Nephron (organoid): ENCODE measurements around the gene BRWD1.

ENCODE experiments used
- H3K27ac Mint-ChIP-seq, 3 experiments: 2 replicates each; pipeline ENCODE4 v1.8.0; 2020; ENCODE audit warnings: mixed read lengths in 3 of 3, mild to moderate bottlenecking in 2 of 3, moderate library complexity in 1 of 3
- H3K27me3 Mint-ChIP-seq: 2 replicates; pipeline ENCODE4 v1.8.0; 2021; ENCODE audit warnings: low read depth, mild to moderate bottlenecking, moderate library complexity, mixed read lengths
- H3K36me3 Mint-ChIP-seq: 2 replicates; pipeline ENCODE4 v1.8.0; 2020; ENCODE audit warnings: low read depth, mixed read lengths
- H3K4me1 Mint-ChIP-seq: 2 replicates; pipeline ENCODE4 v1.8.0; 2020; ENCODE audit warnings: mixed read lengths
- H3K4me3 Mint-ChIP-seq, 3 experiments: 2 replicates each; pipeline ENCODE4 v1.8.0; 2020; ENCODE audit warnings: mild to moderate bottlenecking in 3 of 3, mixed read lengths in 3 of 3, moderate library complexity in 2 of 3
- H3K9me3 Mint-ChIP-seq: 2 replicates; pipeline ENCODE4 v1.8.0; 2020; ENCODE audit warnings: mixed read lengths
- CTCF ChIP-seq, 3 experiments: fragments of 200-600 bp; sonication (generic); IDR thresholded peaks; one replicate each; pipeline ENCODE4 v1.5.0; 2021; ENCODE audit warnings: antibody characterized with exemption in 3 of 3; ENCODE audit not compliant: unreplicated experiment in 3 of 3

Gene BRWD1

GRCh38 chr21:39150316-39150715 lies 163.1 kb downstream of the BRWD1 start:
- Mint-ChIP-seq H3K27me3 (peaks cover under 1% of the 10 kb centered on the region), H3K36me3 (no peaks in the 10 kb centered on the region), H3K27ac (no peak overlapping the region), H3K4me3 (no peak overlapping the region), H3K9me3 (peaks cover 12% of the 10 kb centered on the region), H3K4me1 (peaks cover 18% of the 10 kb centered on the region)
- TF ChIP-seq CTCF (IDR thresholded peaks at IDR 0.05; ENCODE audit: unreplicated experiment in 3 of 3), result no peak

- Mint-ChIP-seq H3K36me3 (no peaks in the 10 kb centered on the region), H3K4me1 (peaks cover 18% of the 10 kb centered on the region), H3K27me3 (no peaks in the 10 kb centered on the region), H3K27ac (no peak overlapping the region), H3K4me3 (no peak overlapping the region), H3K9me3 (peaks cover 16% of the 10 kb centered on the region)
- no peak for TF ChIP-seq CTCF (IDR thresholded peaks at IDR 0.05; ENCODE audit: unreplicated experiment in 3 of 3)
Observed at GRCh38 chr21:39149882-39150281, 163.6 kb downstream of the BRWD1 start.

GRCh38 chr21:39148975-39149374 lies 164.5 kb downstream of the BRWD1 start:
- no peak for TF ChIP-seq CTCF (IDR thresholded peaks at IDR 0.05; ENCODE audit: unreplicated experiment in 3 of 3)
- no peak overlapping the region for H3K27ac Mint-ChIP-seq
- H3K27me3 Mint-ChIP-seq, result no peaks in the 10 kb centered on the region
- peaks cover 12% of the 10 kb centered on the region for H3K4me1 Mint-ChIP-seq
- H3K36me3 Mint-ChIP-seq, result no peaks in the 10 kb centered on the region
- no peak overlapping the region for H3K4me3 Mint-ChIP-seq
- peaks cover 18% of the 10 kb centered on the region for H3K9me3 Mint-ChIP-seq

GRCh38 chr21:39144191-39144590 lies 169.2 kb downstream of the BRWD1 start:
- H3K9me3 Mint-ChIP-seq, result peaks cover 22% of the 10 kb centered on the region
- H3K36me3 Mint-ChIP-seq, result no peaks in the 10 kb centered on the region
- no peak overlapping the region for H3K27ac Mint-ChIP-seq
- TF ChIP-seq CTCF (IDR thresholded peaks at IDR 0.05; ENCODE audit: unreplicated experiment in 3 of 3), result no peak
- no peak overlapping the region for H3K4me3 Mint-ChIP-seq
- no peaks in the 10 kb centered on the region for H3K27me3 Mint-ChIP-seq
- H3K4me1 Mint-ChIP-seq, result peaks cover 31% of the 10 kb centered on the region

GRCh38 chr21:39142972-39143371 lies 170.5 kb downstream of the BRWD1 start:
- H3K27ac Mint-ChIP-seq, result no peak overlapping the region
- no peaks in the 10 kb centered on the region for H3K27me3 Mint-ChIP-seq
- no peak for TF ChIP-seq CTCF (IDR thresholded peaks at IDR 0.05; ENCODE audit: unreplicated experiment in 3 of 3)
- H3K9me3 Mint-ChIP-seq, result peaks cover 20% of the 10 kb centered on the region
- no peak overlapping the region for H3K4me3 Mint-ChIP-seq
- H3K4me1 Mint-ChIP-seq, result peaks cover 36% of the 10 kb centered on the region
- no peaks in the 10 kb centered on the region for H3K36me3 Mint-ChIP-seq

- H3K4me3 Mint-ChIP-seq, result peak overlapping the region in 1 of 3 experiments; percentile 12
- no peaks in the 10 kb centered on the region for H3K27me3 Mint-ChIP-seq
- H3K9me3 Mint-ChIP-seq, result peaks cover 16% of the 10 kb centered on the region
- no peak overlapping the region for H3K27ac Mint-ChIP-seq
- H3K36me3 Mint-ChIP-seq, result no peaks in the 10 kb centered on the region
- peaks cover 46% of the 10 kb centered on the region for H3K4me1 Mint-ChIP-seq
- no peak for TF ChIP-seq CTCF (IDR thresholded peaks at IDR 0.05; ENCODE audit: unreplicated experiment in 3 of 3)
Observed at GRCh38 chr21:39141502-39141901, 171.9 kb downstream of the BRWD1 start.
